Sigmoid colon (tissue), 7 donors: ENCODE results near the gene TFF1. TPM values are rescaled to one million over a fixed set of nuclear protein-coding genes. Genes with fewer than 3 reads are reported as not detected.

ENCODE experiments used
- DNase-seq: peaks from one replicate; pipeline ENCODE4 v3.0.0-alpha.2; 2019
- H3K27ac ChIP-seq, 4 donors: fragments of 200-600 bp; sonication (generic); one replicate each; pipeline ENCODE4 v1.5.1; 2016 to 2019; ENCODE audit warnings: mild to moderate bottlenecking in 1 of 4
- H3K27me3 ChIP-seq, 3 donors: fragments of 200-600 bp; sonication (generic); one replicate each; pipeline ENCODE4 v1.5.1; 2019; ENCODE audit warnings: mild to moderate bottlenecking in 1 of 3
- H3K36me3 ChIP-seq, 4 donors: fragments of 200-600 bp; sonication (generic); one replicate each; pipeline ENCODE4 v1.5.1; 2016 to 2019
- H3K4me1 ChIP-seq, 4 donors: fragments of 200-600 bp; sonication (generic); one replicate each; pipeline ENCODE4 v1.5.1; 2017 to 2019
- H3K4me3 ChIP-seq, 4 donors: fragments of 200-600 bp; sonication (generic); one replicate each; pipeline ENCODE4 v1.5.1; 2017 to 2019; ENCODE audit warnings: mild to moderate bottlenecking in 2 of 4, moderate library complexity in 1 of 4
- H3K9me3 ChIP-seq, 4 donors: fragments of 200-600 bp in 3 of 4; sonication (generic) in 3 of 4; one replicate each; pipeline versions ENCODE4 v1.5.1 to v1.6.1; 2013 to 2019
- EP300 ChIP-seq, 4 donors: sonication (generic); formaldehyde crosslinking; IDR thresholded peaks; one replicate each; pipeline ENCODE4 v1.6.1; 2017; ENCODE audit warnings: antibody characterized with exemption in 4 of 4
- POLR2A ChIP-seq, 2 donors: fragments of 450-650 bp; IDR thresholded peaks; one replicate each; pipeline ENCODE4 v1.6.1; 2016; ENCODE audit warnings: antibody characterized with exemption in 2 of 2, mild to moderate bottlenecking in 2 of 2, moderate library complexity in 2 of 2
- POLR2AphosphoS5 ChIP-seq, 4 donors: sonication (generic); formaldehyde crosslinking; IDR thresholded peaks; one replicate each; pipeline ENCODE4 v1.6.1; 2017; ENCODE audit warnings: antibody characterized with exemption in 4 of 4
- WGBS, 2 donors: extraction: QIAGEN DNeasy Blood & Tissue Kit; methylation state at CpG; one replicate each; pipeline ENCODE4 v1.1.7; 2013; 5-methylcytosine and 5-hydroxymethylcytosine counted together
- intact Hi-C: fragments of 100-400 bp; cut with DNase I; formaldehyde crosslinking; loops from one replicate; pipeline ENCODE4 v1.15.1; 2023
- polyA plus RNA-seq, 3 donors: library from polyadenylated mRNA; stranded (reverse); fragments of 200-250 nt; gene quantifications; one replicate each; pipeline ENCODE4 v1.2.3, GENCODE V29; 2013
- total RNA-seq, 4 donors: library from RNA; depleted of rRNA; stranded (reverse); fragments of >200 nt; gene quantifications; one replicate each; pipeline ENCODE4 v1.1.0, GENCODE V29; 2016
- TF ChIP-seq, protein P1 (sequence below), 4 experiments: fragments of 450-650 bp in 3 of 4; fragments of 200-600 bp in 1 of 4; IDR thresholded peaks; one replicate each; pipeline ENCODE4 v1.5.1; 2016 to 2019; ENCODE audit warnings: antibody characterized with exemption in 4 of 4, mild to moderate bottlenecking in 3 of 4, moderate library complexity in 2 of 4
- donor health status: healthy with polysubstance abuse.
- donor health status: Bipolar disorder and iron deficiency.
- donor health status: healthy.

The TFF1 gene
- total and polyA plus RNA-seq, 7 donors, result 1.1 to 706 (median 454) TPM; not detected in 3

DNA sequence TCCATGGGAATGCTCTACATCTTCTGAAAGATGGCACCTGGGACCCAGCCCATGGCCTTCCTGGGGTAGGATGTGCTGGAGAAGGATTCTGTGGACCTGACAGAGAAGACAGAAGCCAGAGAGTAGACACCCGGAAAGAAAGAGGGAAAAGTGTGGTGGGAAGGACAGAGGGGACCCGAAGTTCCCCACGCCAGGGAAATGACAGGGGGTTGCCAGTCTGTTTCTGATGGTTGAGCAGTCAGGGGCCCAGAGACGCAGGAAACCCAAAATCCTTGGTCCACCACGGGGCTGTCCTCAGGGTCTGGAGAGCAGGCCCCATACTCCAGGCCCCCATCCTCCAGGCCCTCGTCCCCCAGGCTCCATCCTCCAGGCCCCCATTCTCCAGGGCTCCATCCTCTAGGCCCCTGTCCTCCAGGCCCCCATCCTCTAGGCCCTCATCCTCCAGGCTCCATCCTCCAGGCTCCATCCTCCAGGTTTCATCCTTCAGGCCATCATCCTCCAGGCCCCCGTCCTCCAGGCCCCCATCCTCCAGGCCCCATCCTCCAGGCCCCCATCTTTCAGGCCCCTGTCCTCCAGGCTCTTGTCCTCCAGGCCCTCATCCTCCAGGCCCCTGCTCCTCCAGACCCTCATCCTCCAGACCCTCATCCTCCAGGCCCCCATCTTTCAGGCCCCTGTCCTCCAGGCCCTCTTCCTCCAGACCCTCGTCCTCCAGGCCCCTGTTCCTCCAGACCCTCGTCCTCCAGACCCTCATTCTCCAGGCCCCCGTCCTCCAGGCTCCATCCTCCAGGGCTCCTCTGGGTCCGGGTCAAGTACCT is 14.5 kb downstream of the TFF1 start:
- intact Hi-C loops, result no loop called here
- H3K4me3 ChIP-seq, result no peak overlapping the region
- 82 to 83% methylated on average over 11 of the region's 11 CpGs for WGBS, 2 donors
- DNase-seq, result peak; percentile 38
- H3K27me3 ChIP-seq, result peaks cover 0 to 12% (median 0%) of the 10 kb centered on the region in 3 donors
- H3K9me3 ChIP-seq, result peaks cover 0 to 3% (median 0%) of the 10 kb centered on the region in 4 donors
- H3K36me3 ChIP-seq, result no peaks in the 10 kb centered on the region
- no peak overlapping the region for H3K27ac ChIP-seq
- TF ChIP-seq POLR2A (IDR thresholded peaks at IDR 0.05), result no peak
- TF ChIP-seq, protein P1, sequence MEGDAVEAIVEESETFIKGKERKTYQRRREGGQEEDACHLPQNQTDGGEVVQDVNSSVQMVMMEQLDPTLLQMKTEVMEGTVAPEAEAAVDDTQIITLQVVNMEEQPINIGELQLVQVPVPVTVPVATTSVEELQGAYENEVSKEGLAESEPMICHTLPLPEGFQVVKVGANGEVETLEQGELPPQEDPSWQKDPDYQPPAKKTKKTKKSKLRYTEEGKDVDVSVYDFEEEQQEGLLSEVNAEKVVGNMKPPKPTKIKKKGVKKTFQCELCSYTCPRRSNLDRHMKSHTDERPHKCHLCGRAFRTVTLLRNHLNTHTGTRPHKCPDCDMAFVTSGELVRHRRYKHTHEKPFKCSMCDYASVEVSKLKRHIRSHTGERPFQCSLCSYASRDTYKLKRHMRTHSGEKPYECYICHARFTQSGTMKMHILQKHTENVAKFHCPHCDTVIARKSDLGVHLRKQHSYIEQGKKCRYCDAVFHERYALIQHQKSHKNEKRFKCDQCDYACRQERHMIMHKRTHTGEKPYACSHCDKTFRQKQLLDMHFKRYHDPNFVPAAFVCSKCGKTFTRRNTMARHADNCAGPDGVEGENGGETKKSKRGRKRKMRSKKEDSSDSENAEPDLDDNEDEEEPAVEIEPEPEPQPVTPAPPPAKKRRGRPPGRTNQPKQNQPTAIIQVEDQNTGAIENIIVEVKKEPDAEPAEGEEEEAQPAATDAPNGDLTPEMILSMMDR (IDR thresholded peaks at IDR 0.05), result no peak
- TF ChIP-seq EP300 (IDR thresholded peaks at IDR 0.05), result no peak
- no peak for TF ChIP-seq POLR2AphosphoS5 (IDR thresholded peaks at IDR 0.05)
- H3K4me1 ChIP-seq, result no peaks in the 10 kb centered on the region

DNA sequence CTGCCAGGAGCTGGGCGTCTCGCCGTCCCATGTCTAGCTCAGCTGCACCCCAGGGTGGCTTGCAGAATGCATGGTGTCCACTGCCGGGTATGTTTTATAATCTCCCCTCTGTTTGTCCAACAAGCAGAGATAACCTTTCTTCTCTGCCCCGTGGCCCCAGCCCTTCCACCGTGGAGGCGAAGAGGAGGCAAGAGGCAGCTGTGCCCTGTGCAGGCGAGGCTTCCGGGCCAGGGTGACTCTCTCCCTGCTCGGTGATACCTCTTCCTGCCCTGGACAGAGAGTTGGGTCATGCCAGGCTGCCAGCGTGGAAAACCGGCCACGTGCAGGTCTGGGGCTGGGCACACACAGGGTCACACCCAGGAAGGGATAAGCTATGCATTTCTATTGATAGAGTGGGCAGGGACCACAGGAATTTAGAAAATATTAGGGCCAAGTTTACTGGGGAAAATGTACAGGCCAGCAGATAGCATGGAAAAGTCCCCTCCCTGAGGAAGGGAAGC is 15.4 kb downstream of the TFF1 start, which contains the start of gene TFF2:
Gene TFF2, minus strand, starts transcription at position 68 of the 500 bp plus-strand sequence. Its CDS starts 37 bp downstream, at position 31.
- TF ChIP-seq EP300 (IDR thresholded peaks at IDR 0.05) (no peak), POLR2A (IDR thresholded peaks at IDR 0.05) (no peak)
- H3K27ac ChIP-seq, result no peak within 1 kb of the TSS
- no peak within 1 kb of the TSS for H3K4me3 ChIP-seq
- DNase-seq, result peak; percentile 56
- H3K4me1 ChIP-seq, result no peaks in the 10 kb centered on the region
- peaks cover 0 to 13% (median 0%) of the 10 kb centered on the region in 3 donors for H3K27me3 ChIP-seq
- no peaks in the 10 kb centered on the region for H3K36me3 ChIP-seq
- peaks cover 0 to 3% (median 0%) of the 10 kb centered on the region in 4 donors for H3K9me3 ChIP-seq
- 54 to 73% methylated on average over 13 of the region's 13 CpGs for WGBS, 2 donors
- intact Hi-C loops, result no loop called here

DNA sequence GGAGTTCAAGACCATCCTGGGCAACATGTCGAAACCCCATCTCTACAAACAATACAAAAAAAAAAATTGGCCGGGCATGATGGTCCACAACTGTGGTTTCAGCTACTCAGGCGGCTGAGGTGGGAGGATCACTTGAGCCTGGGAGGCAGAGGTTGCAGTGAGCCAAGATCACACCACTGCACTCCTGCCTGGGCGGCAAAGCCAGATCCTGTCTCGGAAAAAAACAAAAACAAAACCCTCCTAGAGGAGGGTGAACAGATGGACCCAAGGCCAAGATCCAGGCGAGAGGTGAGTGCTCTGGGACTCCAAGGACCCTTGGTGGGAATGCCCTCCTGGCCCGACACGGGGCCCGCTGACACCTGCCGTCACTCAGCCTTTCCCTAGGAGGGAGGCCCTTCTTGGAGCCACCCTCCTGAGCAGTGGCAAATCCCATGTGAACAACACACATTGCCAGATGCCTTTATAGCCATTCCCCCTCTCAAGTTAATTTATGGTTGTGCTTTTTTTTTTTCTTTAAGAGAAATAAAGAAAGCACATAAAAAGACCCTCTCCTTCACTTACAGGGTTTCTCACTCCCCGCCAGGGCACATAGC is 15.9 kb downstream of the TFF1 start:
- Histone ChIP-seq H3K4me1 (no peaks in the 10 kb centered on the region), H3K9me3 (peaks cover 0 to 3% (median 0%) of the 10 kb centered on the region in 4 donors), H3K4me3 (no peak overlapping the region), H3K27ac (no peak overlapping the region), H3K27me3 (peaks cover 0 to 13% (median 0%) of the 10 kb centered on the region in 3 donors), H3K36me3 (no peaks in the 10 kb centered on the region)
- DNase-seq, result peak; percentile 30
- intact Hi-C loops, result no loop called here
- TF ChIP-seq POLR2AphosphoS5 (IDR thresholded peaks at IDR 0.05), result no peak
- 84 to 91% methylated on average over 11 of the region's 11 CpGs for WGBS, 2 donors

DNA sequence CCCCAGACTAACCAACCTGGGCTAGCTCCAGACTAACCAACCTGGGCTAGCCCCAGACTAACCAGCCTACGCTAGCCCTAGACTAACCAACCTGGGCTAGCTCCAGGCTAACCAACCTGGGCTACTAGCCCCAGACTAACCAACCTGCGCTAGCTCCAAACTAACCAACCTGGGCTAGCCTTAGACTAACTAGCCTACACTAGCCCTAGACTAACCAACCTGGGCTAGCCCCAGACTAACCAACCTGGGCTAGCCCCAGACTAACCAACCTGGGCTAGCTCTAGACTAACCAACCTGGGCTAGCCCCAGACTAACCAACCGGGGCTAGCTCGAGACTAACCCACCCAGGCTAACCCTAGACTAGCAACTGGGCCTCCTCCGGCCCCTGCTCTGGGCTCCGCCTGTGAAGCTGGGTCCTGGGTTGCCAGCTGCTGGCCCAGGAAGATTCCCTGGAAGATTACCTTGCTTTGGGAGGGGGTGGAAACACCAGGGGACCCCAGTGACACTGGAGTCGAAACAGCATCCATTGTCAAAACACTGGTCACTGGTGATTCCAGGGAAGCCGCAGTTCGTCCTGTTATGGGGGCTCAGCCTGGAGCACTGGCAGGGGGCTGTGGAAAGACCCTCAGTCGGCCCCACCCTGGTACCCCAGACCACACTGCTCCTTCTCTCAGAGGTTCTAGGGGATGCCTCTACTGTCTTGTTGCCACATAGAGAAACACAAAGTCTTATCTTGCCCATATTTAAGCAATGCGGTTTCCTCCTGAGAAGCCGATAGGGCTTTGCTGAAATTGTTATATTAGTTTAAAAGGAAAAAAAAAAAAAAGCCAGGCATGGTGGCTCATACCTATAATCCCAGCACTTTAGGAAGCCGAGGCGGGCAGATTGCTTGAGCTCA is 16.7 kb downstream of the TFF1 start:
- peaks cover 0 to 13% (median 0%) of the 10 kb centered on the region in 3 donors for H3K27me3 ChIP-seq
- WGBS, 2 donors, result 86% methylated on average over 14 of the region's 14 CpGs
- no peak overlapping the region for H3K4me3 ChIP-seq
- DNase-seq, result peak; percentile 29
- no peaks in the 10 kb centered on the region for H3K36me3 ChIP-seq
- H3K4me1 ChIP-seq, result no peaks in the 10 kb centered on the region
- TF ChIP-seq, protein P1 (IDR thresholded peaks at IDR 0.05), result no peak
- TF ChIP-seq POLR2A (IDR thresholded peaks at IDR 0.05) (no peak), EP300 (IDR thresholded peaks at IDR 0.05) (no peak), POLR2AphosphoS5 (IDR thresholded peaks at IDR 0.05) (no peak)
- H3K9me3 ChIP-seq, result peaks cover 0 to 3% (median 0%) of the 10 kb centered on the region in 4 donors
- no peak overlapping the region for H3K27ac ChIP-seq
- intact Hi-C loops, result no loop called here

DNA sequence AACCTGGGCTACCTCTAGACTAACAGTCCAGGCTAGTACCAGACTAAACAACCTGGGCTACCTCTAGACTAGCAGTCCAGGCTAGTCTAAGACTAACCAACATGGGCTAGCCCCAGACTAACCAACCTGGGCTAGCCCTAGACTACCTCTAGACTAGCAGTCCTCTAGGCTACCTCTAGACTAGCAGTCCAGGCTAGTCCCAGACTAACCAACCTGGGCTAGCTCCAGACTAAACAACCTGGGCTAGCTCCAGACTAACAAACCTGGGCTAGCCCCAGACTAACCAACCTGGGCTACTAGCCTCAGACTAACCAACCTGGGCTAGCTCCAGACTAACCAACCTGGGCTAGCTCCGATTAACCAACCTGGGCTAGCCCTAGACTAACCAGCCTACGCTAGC is 17.6 kb downstream of the TFF1 start:
- H3K27me3 ChIP-seq, result peaks cover 0 to 13% (median 0%) of the 10 kb centered on the region in 3 donors
- 97% methylated on average over 2 of the region's 2 CpGs for WGBS, 2 donors
- DNase-seq, result no peak
- TF ChIP-seq POLR2A (IDR thresholded peaks at IDR 0.05) (no peak), POLR2AphosphoS5 (IDR thresholded peaks at IDR 0.05) (no peak), EP300 (IDR thresholded peaks at IDR 0.05) (no peak)
- TF ChIP-seq, protein P1 (IDR thresholded peaks at IDR 0.05), result no peak
- H3K4me1 ChIP-seq, result no peaks in the 10 kb centered on the region
- H3K4me3 ChIP-seq, result no peak overlapping the region
- no peaks in the 10 kb centered on the region for H3K9me3 ChIP-seq
- no peaks in the 10 kb centered on the region for H3K36me3 ChIP-seq
- intact Hi-C loops, result no loop called here
- no peak overlapping the region for H3K27ac ChIP-seq
